Omental fat pad (tissue), 4 donors: ENCODE results near the gene TRIM36. TPM values are rescaled to one million over a fixed set of nuclear protein-coding genes. Genes with fewer than 3 reads are reported as not detected.

Experiments
- ATAC-seq: fragments of 150-250 bp; one replicate; pipeline ENCODE4 v1.9.1; 2016; ENCODE audit warnings: mild to moderate bottlenecking, moderate library complexity; ENCODE audit not compliant: low FRiP score
- DNase-seq: peaks from one replicate; pipeline ENCODE4 v3.0.0-alpha.2; 2019; ENCODE audit warnings: low spot score
- CTCF ChIP-seq, 3 donors: fragments of 450-650 bp; IDR thresholded peaks; one replicate each; pipeline ENCODE4 v1.5.1; 2016 to 2017; ENCODE audit warnings: antibody characterized with exemption in 3 of 3, mild to moderate bottlenecking in 3 of 3, moderate library complexity in 2 of 3
- total RNA-seq, 4 donors: library from RNA; depleted of rRNA; stranded (reverse); fragments of >200 nt; gene quantifications; one replicate each; pipeline ENCODE4 v1.1.0, GENCODE V29; 2016

The TRIM36 gene
- total RNA-seq, 4 donors from 2014 or later, result 0.46 to 1.9 (median 0.71) TPM

GRCh38 chr5:115109356-115109755, 60.4 kb downstream of the TRIM36 start:
- ATAC-seq (no peak), DNase-seq (no peak)
- TF ChIP-seq CTCF (IDR thresholded peaks at IDR 0.05), result no peak

- no peak for DNase-seq
- TF ChIP-seq CTCF (IDR thresholded peaks at IDR 0.05), result no peak
- ATAC-seq, result no peak
Observed at GRCh38 chr5:115100319-115100955, 69.3 kb downstream of the TRIM36 start.

GRCh38 chr5:115098041-115098702, 71.5 kb downstream of the TRIM36 start:
- no peak for TF ChIP-seq CTCF (IDR thresholded peaks at IDR 0.05)
- ATAC-seq (no peak), DNase-seq (no peak)

- DNase-seq (no peak), ATAC-seq (no peak)
- no peak for TF ChIP-seq CTCF (IDR thresholded peaks at IDR 0.05)
Observed at GRCh38 chr5:115097236-115097635, 72.5 kb downstream of the TRIM36 start.

GRCh38 chr5:115096034-115096769, 73.5 kb downstream of the TRIM36 start:
- DNase-seq (no peak), ATAC-seq (no peak)
- no peak for TF ChIP-seq CTCF (IDR thresholded peaks at IDR 0.05)

GRCh38 chr5:115087951-115088350, 81.8 kb downstream of the TRIM36 start:
- ATAC-seq (no peak), DNase-seq (no peak)
- TF ChIP-seq CTCF (IDR thresholded peaks at IDR 0.05), result no peak
